KMS-11 (cell line): Measurements from ENCODE around the gene RASAL2.

Experiments
- H2AFZ ChIP-seq: fragments of 200-600 bp; sonication (generic); 2 replicates; pipeline ENCODE4 v1.6.1; 2016; ENCODE audit warnings: antibody characterized with exemption, mixed run types, low read depth
- H3K27ac ChIP-seq: fragments of 200-600 bp; sonication (generic); 2 replicates; pipeline ENCODE4 v1.6.1; 2016; ENCODE audit warnings: mild to moderate bottlenecking, mixed run types
- H3K27me3 ChIP-seq: fragments of 200-600 bp; sonication (generic); 2 replicates; pipeline ENCODE4 v1.6.1; 2017; ENCODE audit warnings: mild to moderate bottlenecking, low read depth, mixed run types, moderate library complexity; ENCODE audit not compliant: insufficient read depth
- H3K36me3 ChIP-seq: fragments of 200-600 bp; sonication (generic); 2 replicates; pipeline ENCODE4 v1.6.1; 2017; ENCODE audit warnings: mild to moderate bottlenecking, mixed run types; ENCODE audit not compliant: insufficient read depth
- H3K4me1 ChIP-seq: fragments of 200-600 bp; sonication (generic); 2 replicates; pipeline ENCODE4 v1.6.1; 2016; ENCODE audit warnings: mild to moderate bottlenecking, low read depth, mixed run types; ENCODE audit not compliant: poor library complexity, severe bottlenecking
- H3K4me2 ChIP-seq: fragments of 200-600 bp; sonication (generic); 2 replicates; pipeline ENCODE4 v1.7.0; 2016; ENCODE audit warnings: mild to moderate bottlenecking, mixed run types
- H3K4me3 ChIP-seq: fragments of 200-600 bp; sonication (generic); IDR thresholded peaks from 2 replicates; pipeline ENCODE4 v1.6.1; 2017; ENCODE audit warnings: low read depth, low read length, mixed read lengths; ENCODE audit not compliant: insufficient read depth
- H3K79me2 ChIP-seq: fragments of 200-600 bp; sonication (generic); 2 replicates; pipeline ENCODE4 v1.6.1; 2016; ENCODE audit warnings: low read depth, mixed run types; ENCODE audit not compliant: insufficient read depth
- H3K9ac ChIP-seq: fragments of 200-600 bp; sonication (generic); 2 replicates; pipeline ENCODE4 v1.6.1; 2016; ENCODE audit warnings: mild to moderate bottlenecking, mixed run types
- H4K20me1 ChIP-seq: fragments of 200-600 bp; sonication (generic); 2 replicates; pipeline ENCODE4 v1.6.1; 2016; ENCODE audit warnings: mild to moderate bottlenecking, mixed run types; ENCODE audit not compliant: insufficient read depth
- CTCF ChIP-seq: fragments of 200-600 bp; sonication (generic); conservative IDR thresholded peaks from 2 replicates; pipeline ENCODE4 v1.6.1; 2017; ENCODE audit warnings: low read depth, mild to moderate bottlenecking, antibody characterized with exemption, low read length, moderate library complexity, mixed read lengths

The RASAL2 gene

GRCh38 chr1:178166429-178167024 lies 72.6 kb downstream of the RASAL2 start:
- Histone ChIP-seq H3K79me2 (no peaks in the 10 kb centered on the region), H3K27ac (no peak overlapping the region), H3K9ac (no peak overlapping the region), H4K20me1 (no peaks in the 10 kb centered on the region), H3K4me2 (no peak overlapping the region), H3K36me3 (no peaks in the 10 kb centered on the region), H2AFZ (no peak overlapping the region), H3K27me3 (no peaks in the 10 kb centered on the region), H3K4me3 (no peak overlapping the region), H3K4me1 (no peaks in the 10 kb centered on the region)
- TF ChIP-seq CTCF = no peak

- no peaks in the 10 kb centered on the region for H4K20me1 ChIP-seq
- no peak overlapping the region for H3K27ac ChIP-seq
- no peak for TF ChIP-seq CTCF
- no peaks in the 10 kb centered on the region for H3K79me2 ChIP-seq
- H3K9ac ChIP-seq = no peak overlapping the region
- H3K4me3 ChIP-seq = no peak overlapping the region
- no peaks in the 10 kb centered on the region for H3K4me1 ChIP-seq
- H3K27me3 ChIP-seq = no peaks in the 10 kb centered on the region
- H2AFZ ChIP-seq = no peak overlapping the region
- H3K4me2 ChIP-seq = no peak overlapping the region
- H3K36me3 ChIP-seq = no peaks in the 10 kb centered on the region
Measured at GRCh38 chr1:178168536-178168935, 74.6 kb downstream of the RASAL2 start.

GRCh38 chr1:178169649-178170048 lies 75.7 kb downstream of the RASAL2 start:
- Histone ChIP-seq H3K9ac (no peak overlapping the region), H3K27ac (no peak overlapping the region), H3K4me1 (no peaks in the 10 kb centered on the region), H3K4me3 (no peak overlapping the region), H3K79me2 (no peaks in the 10 kb centered on the region), H2AFZ (no peak overlapping the region), H3K4me2 (no peak overlapping the region), H3K27me3 (no peaks in the 10 kb centered on the region), H3K36me3 (no peaks in the 10 kb centered on the region), H4K20me1 (no peaks in the 10 kb centered on the region)
- no peak for TF ChIP-seq CTCF

GRCh38 chr1:178172939-178173338 lies 79.0 kb downstream of the RASAL2 start:
- TF ChIP-seq CTCF = no peak
- H3K4me3 ChIP-seq = no peak overlapping the region
- H3K79me2 ChIP-seq = no peaks in the 10 kb centered on the region
- H3K36me3 ChIP-seq = no peaks in the 10 kb centered on the region
- no peaks in the 10 kb centered on the region for H4K20me1 ChIP-seq
- no peaks in the 10 kb centered on the region for H3K27me3 ChIP-seq
- H3K27ac ChIP-seq = no peak overlapping the region
- H3K4me1 ChIP-seq = no peaks in the 10 kb centered on the region
- H2AFZ ChIP-seq = no peak overlapping the region
- H3K4me2 ChIP-seq = no peak overlapping the region
- H3K9ac ChIP-seq = no peak overlapping the region
